ENCODE data around the gene BSND.

The BSND gene

DNA sequence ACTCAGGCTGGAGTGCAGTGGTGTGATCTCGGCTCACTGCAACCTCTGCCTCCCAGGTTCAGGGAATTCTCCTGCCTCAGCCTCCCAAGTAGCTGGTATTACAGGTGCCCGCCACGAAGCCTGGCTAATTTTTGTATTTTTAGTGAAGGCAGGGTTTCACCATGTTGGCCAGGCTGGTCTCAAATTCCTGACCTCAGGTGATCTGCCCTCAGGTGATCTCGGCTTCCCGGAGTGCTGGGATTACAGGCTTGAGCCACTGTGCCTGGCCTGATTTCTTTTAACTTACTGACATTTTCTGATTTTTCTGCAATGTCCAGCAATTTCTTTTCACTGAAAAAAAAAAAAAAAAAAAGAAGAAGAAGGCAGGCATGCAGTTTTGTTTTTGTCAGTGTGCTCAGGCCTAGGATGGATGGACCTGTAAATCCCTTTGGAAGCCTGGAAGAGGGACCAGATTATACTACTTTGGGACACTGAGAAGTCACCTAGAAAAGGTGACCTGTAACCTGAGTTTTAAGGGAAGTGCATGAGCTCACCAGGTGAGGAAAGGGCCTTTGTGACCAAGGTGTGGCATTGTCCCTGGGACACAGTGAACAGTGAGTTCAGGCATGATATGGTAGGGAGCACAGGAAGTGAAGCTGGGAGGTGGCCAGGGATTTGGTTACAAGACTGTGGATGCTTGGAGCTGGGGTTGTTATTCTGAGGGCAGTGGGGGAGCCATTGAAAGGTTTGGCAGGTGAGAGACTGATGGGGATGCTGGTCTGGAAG lies 21.0 kb upstream of the BSND start:
- no peak for DNase-seq

DNA sequence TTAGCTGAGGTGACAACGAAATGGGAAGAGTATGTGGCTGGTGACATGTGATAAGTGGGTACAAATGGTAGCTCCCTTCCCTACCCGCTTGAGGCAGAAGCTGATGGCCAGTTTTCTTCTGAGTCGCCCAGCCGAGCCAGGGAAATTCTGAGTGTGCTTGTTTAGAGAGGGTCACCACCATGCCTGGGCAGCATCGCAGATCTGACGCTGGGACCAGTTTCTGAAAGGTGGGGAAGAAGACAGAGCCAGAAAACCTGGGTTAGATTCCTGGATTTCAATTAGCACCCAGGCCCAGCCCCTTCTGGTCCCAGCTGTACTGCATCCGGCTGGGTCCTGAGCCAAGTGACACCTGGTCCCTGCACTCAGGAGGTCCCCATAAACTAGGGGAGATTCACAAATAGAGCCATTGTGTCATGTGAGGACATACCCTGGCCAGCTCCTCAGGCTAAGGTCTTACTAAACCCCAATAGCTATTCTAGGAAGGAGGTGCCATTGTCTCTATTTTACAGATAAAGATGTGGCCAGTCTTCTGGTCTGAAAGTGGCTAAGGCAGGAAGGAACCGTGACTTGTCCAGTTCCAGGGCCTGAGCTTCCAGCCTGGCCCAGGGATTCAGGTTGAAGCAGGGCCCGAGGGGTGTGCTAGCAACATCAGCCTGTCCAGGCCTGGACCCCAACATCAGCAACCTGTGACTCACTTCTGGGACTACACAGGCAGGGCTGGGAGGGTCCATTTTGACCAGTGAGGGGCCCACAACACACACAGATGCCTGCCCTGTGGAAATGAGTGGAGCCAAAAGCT lies 20.0 kb upstream of the BSND start:
- DNase-seq: no peak

DNA sequence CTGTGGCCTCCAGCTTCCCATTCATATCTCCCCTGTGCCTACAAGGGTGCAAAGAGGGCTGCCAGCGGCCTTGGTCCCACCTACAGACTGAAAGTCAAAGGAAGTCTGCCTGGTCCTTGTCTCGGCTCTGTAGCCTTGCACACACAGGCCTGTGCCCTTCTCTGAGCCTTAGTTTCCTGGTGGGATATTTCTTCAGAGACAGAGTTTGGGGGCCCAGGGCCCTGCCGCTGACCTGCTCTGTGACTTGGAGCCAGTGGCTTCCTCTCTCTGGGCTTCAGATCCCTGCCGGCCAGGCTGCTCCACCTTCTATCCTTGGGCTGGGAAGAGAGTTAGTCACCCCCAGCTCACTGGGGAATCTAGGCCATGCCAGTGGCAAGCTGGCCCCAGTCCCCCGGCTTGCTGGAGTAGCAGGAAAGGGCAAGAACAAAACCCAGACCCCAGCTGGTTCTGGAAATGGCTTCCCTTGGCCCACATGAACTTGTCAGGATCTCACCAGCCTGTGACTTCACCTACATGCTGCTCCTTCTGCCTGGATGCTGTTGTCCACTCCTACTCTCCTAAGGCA lies 19.3 kb upstream of the BSND start:
- DNase-seq: no peak

DNA sequence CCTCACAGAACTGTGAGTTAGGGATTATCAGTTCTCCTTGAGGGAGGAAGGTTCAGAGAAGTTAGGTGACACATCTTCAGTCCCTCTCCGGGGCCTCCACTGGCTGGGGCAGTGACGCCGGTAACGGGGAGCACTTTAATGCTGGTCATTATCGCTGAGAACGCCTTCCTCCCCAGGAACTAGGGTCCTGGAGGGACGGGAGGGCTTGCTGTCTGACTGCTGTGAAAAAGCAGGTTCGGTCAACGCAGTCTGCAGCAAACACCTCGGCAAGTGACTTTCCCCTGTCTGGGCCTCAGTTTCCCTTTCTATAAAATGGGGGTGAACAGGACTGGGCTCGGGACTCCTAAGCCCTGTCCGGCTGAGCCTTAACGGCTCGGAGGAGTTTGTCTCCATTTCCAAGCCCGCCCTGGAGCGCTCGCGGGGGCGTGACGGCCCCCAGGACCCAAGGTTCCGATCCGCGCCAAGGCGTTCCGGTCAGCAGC lies 18.6 kb upstream of the BSND start:
- DNase-seq: no peak

DNA sequence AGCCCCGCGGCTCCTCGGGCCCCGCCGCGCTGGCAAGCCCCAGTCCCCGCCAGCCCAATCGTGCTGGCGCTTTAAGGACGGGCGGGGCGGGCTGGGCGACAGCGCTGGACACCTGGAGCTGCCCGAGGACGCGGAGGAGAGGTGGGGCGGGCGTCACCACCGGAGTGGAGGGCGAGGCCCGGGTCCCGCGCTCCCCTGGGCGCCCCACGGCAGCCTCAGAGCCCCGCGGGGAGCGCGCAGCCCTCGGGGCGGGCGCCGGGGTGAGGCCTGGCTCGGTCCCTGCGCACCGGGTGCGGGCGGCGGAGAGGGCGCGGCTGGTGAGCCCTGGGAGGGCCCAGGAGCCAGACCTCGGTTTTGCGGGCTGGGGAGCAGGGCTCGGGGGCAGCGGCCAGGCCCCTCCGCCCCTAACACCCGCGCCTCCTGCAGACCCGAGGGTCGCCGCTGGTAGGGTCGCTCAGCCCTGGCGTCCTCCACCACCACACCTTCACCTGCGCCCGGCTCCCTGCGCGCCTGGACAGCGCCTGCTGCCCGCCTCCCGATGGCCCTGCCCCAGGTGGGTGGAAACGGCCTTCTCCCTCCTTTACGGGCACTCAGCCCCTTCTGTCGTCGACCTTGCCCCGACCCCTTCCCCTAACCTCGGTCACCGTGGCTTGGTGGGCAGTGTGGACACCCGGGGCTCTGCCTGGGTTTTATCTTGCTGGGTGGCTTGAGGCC lies 18.0 kb upstream of the BSND start, which contains the start of gene TMEM61:
TMEM61 (plus strand) TSS at position 101 of the 714 bp plus-strand sequence; CDS start at position 539, 438 bp downstream.
- no peak for DNase-seq

DNA sequence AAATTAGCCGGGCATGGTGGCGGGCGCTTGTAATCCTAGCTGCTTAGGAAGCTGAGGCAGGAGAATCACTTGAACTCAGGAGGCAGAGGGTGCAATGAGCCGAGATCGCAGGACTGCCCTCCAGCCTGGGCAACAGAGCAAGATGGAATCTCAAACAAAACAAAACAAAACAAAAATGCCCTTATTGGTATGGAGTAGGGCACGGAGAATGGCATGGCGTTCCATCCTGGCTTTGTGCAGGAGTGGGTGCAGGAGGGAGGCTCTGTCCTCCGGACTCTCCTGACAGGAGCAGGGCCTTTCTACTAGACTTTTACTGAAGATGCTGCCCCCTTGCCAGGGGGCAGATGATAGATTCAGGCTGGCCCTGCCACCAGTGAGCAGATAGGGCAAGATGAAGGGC lies 17.3 kb upstream of the BSND start:
- DNase-seq: no peak

DNA sequence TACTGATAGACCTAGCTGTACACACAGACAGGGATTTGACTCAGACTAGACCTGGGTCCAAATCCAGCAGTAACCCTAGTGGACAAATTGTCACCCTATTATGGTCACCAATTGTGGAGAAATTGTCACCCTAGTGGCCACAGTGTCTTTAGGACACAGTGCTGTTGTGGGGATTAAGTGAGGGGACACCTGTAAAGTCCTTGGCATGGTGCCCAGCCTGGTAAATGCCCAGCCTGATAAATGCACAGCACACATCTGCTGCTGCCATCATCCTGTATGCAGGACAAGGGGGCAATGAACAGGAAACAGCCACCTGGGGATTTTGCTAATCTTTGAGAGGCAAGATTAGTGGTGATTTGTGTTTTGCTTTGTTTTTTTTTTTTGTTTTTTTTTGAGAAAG lies 16.0 kb upstream of the BSND start:
- DNase-seq: no peak

DNA sequence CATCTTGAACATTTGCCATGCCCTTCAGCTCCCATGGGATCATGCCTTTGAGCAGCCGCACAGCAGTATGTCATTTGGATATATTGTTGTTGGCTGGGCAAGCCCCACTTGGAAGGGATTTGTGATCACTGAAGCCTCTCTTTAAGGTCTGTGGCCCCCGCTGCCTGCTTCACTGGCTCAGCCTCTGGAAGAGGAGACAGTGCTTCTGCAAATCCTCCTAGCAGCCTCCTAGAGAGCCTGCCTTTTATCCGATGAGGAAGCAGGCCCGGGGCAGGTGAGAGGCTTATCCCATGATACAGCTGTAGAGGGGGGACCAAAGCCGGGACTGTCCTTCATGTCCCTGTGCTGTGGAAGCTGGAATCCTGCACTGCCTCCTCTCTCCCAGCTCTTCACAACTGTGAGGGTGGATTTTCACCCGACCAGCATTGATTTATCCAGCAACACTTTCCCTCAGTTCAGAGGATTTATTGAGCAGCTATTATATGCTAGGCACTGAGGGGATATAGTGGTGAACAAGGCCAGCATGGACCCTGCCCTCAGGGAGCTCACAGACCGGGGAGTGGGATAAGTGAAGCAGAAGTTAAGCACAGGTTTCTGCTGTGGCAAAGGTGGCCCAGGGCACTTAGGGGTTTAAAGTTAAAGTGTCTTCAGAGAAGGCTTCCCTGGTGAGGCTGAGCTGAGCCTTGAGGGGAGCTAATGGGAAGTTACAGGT lies 14.4 kb upstream of the BSND start:
- no peak for DNase-seq

DNA sequence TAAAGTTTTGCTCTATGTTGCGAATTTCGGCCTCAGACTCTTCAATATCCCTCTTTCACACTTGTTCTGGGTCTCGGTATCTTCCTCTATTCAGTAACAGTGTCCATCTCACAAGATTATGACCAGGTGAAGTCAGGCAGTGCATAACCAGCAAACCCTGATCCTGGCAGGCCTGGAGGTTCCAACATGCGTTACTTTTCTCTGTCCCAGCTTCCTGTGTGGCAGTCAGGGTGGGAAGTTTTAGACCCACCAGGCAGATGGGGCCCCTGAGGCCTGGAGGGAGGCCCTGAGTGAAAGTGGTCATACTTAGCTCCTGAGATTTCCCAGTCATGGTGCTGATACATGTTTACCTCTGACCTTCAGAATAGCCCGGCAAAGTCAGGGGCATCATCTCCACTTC lies 13.2 kb upstream of the BSND start:
- no peak for DNase-seq

DNA sequence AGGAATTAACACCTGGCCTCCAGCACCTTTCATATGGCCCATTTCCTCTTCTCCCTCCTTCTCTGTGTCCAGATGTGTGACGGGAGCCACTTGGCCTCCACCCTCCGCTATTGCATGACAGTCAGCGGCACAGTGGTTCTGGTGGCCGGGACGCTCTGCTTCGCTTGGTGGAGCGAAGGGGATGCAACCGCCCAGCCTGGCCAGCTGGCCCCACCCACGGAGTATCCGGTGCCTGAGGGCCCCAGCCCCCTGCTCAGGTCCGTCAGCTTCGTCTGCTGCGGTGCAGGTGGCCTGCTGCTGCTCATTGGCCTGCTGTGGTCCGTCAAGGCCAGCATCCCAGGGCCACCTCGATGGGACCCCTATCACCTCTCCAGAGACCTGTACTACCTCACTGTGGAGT lies 12.7 kb upstream of the BSND start:
- no peak for DNase-seq

DNA sequence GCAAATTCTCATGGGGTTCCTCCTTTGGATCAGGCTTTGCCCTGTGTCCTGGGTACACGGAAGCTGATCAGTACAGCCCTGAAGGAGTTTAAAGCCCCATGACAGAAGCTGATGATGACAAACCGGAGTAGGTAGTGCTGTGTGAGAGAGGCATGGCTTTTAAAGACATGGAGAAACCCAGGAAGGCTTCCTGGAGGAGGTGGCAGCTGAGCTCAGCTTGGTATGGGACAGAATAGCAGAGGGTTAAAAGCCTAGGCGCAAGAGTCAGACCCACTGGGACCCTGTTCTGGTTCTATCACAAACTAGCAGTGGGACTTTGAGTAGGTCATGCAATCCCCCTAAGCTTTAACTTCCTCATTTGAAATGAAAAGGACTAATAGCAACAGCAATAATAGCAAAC lies 12.2 kb upstream of the BSND start:
- no peak for DNase-seq

DNA sequence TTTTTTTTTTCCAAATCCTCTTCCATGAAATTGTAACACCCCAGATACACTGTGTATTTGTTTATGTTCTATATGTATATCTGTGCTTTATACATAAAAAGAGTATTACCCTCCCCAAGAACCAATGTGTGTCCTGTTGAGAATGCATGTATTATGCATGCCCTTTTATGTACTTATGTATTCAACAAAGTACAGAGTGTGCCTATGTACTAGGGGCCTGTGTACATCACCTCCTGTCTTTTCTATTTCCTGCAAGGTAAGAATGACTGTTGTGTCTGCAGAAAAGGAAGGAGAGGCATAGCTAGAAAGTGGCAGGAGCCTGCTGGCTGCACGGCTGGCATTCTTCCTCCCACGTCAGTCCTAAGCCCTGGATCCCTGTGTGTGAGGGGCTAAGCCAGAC lies 11.3 kb upstream of the BSND start:
- DNase-seq: no peak

DNA sequence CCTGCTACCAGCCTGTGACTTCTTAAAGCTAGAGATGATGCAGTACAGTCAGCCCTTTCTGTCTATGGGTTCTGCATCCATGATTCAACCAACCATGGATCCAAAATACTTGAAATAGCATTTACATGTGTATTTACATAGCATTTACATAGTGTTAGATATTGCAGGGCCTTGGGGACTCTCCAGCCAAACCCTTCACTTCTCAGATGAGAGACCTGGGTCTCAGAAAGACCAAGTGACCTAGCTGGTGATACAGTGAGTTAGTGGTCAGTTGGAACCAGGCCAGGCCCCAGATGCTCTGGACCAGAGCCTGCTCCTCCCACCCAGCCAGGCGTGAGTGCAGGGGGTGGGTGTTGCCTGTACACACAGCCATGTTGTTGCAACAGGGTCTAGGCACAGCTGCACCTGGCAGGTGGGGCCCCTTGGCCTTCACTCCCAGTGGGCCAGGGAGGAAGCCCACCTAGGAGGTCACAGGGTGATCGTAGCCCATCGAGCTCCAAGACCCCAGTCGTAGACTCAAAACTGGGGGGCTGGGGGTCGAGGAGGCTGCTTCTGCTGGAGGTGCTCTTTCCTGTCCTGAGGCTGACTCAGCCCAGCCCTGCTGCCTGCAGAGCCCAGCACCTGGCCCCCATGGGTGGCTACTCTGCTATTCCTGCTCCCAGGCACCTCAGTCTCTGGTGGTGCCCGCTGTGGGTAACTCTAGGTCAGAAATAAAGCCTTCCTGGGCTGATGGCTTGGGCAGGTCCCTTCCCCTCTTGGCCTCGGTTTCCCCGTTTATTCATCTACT lies 10.6 kb upstream of the BSND start:
- DNase-seq: no peak

DNA sequence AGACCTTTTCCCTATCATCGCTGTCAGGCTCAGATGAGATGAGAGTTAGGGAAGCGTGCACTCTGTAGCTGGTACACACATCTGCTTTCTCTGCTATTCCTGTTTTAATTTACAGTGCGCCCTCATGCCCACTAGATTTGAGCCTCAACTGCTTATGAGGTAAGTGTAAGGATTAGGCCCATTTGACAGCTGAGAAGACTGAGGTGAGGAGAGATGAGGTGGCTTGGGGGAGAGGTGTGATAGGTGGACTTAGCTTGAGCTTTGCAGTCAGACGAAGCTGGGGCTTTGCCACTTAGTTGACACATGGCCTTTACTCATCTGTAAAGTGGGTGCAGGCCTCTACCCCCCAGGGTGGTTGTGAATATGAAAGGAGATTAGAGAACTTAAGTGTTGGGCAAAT lies 9.8 kb upstream of the BSND start:
- no peak for DNase-seq

DNA sequence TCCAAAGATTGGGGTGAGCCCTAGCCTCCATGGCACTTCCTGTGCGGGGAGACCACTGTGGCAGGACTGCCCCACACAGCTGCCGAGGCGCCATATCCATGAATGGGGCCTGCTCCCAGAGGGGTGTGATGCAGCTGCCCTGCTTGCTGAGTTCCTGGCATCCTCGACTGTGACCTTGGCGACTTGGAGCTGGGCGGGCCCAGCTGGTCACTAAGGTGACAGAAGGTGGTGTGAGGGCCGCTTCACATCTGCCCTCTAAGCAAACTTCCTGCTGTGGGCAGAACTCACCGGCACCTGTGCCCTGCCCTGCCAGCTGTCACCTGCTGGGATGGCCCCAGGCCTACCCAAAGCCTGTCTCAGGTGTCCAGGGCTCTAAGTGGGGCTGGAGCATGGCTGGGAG lies 9.3 kb upstream of the BSND start:
- no peak for DNase-seq

DNA sequence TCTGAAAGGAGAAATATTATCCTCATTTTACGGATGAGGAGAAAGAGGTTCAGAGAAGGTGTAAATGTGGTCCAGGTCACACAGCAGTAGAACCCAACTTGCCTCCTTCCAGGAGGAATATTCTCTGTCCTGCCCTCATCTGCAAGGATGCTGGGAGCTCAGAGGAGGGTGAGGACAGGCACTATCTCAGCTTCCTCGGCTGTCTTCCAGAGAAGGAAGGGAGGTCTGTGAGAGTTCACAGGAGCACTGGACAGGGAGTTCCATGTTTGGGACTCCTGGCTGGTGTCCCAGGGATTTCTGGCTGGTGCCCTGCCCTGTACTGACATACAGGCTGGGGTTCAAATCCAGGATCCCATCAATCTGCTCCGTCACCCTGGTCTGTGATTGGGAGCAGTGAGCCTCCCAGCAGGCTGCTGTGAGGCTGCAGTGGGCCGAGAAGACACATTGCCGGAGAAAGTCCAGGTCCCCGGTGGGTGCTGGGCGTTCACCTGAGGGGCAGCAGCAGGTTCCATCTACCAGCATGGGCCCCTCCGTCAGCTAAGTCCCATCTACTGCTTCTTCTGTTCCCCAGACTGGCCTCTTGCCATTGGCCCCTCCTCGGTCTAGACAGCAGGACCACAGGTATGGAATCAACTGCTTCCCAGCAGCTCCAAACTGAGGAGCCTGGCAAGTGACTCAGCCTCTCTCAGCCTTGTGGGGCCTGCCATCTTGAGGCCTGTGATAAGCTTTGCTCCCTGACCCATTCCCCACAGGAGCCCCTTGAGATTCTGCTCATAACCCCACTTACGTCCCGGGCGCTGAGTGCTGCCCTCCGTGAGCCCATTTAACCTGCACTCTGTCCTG lies 8.5 kb upstream of the BSND start:
- no peak for DNase-seq

DNA sequence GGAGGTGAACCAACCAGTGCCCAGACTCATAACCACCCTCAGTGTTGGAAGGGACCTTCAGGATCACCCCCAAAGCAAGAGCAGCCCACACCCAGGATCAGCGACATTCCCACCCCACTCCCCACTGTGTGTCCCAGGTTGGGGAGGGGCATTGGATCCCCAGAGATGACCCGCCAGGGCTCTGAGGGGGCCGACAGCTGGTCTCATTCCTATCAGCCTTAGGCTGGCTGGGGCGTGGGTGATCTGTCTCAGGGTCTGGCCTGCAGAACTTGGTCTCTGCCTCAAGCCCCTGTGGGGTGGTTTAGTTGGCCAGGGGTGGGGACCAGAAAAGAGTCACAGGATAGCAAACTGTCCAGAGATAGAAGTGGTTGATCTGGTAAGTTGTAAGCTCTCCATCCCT lies 7.8 kb upstream of the BSND start:
- DNase-seq: no peak

DNA sequence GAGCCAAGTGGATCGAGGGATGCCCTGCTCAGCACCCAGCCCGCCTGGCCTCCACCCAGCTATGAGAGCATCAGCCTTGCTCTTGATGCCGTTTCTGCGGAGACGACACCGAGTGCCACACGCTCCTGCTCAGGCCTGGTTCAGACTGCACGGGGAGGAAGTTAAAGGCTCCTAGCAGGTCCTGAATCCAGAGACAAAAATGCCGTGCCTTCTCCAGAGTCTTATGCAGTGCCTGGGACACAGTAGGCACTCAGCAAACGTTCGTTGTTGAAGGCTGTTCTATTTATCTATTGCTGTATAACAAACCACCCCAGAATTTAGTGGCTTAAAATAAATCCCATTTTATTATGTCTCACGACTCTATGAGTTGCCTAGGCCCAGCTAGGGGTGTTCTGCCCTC lies 6.8 kb upstream of the BSND start:
- DNase-seq: no peak

DNA sequence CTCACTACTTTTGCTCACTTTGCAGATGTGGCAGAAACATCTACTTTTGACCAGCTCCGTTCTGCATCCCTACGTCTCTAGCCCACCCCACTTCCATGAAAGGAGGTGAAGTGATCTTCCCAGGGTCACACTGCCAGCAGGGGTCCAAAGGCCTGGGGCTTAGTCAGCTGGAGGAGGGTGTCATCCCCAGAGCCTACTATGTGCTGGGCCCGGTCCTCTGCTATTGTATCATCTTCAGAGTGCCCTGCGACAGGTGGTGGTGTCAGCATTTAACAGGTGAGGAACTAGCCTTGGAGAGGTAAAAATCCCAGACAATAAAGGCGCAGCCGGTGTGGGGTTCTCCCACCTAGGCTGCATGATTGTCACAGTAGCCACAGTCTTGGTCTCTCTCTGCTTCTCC lies 5.6 kb upstream of the BSND start:
- DNase-seq: no peak

DNA sequence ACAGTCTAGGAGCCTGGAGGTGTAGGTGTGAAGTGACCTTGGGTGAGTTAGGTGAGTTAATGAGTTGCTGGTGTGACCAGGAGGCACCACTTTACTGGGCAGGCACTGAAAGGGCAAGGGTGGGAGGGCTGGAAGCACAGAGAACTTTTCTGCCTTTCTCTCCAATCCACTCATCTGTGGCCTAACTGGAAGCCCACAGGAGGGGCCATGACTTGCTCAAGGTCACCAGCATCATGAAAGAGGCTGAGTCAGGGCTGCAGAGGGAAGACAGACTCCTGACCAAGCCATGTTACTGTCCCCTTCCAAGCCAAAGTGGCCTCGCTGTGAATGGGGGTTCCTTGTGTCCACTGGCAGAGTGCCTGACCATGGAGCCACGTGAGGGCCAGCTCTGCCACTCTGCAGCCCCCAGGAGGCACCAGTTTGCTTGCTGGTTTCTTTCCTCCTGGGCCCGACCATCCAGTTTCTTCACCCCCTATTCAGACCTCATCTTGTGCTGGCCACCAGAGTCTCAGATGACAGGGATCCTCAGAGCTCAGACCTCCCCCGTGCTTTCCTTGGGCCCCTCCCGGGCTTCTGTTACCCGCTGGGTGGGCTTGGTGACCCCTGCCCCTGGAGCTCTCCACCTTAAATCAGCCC lies 4.3 kb upstream of the BSND start:
- DNase-seq: no peak

Data from activated T-cell treated with anti-CD3 and anti-CD28 coated beads for 4 hours (primary cell).